ENCODE data around the gene GH2.

DNA sequence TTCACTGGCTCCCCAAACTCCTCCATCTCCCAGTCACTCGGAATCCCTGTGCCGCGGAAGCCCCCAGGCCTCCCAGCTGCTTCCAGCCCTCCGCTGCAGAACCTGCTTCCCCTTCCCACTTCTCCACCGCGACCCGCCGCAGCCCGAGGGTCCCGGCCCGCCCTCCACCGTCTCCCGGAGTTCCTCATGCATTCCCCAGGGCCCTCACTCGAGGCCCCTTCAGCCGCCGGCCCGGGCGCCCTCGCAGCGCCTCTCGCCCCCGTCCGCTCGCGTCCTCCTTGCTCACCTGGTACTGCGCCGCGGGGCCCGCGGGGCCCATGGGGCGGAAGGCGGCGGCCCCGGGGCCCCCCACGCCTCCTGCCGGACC is 39.6 kb downstream of the GH2 start:
- TF ChIP-seq, protein P1, sequence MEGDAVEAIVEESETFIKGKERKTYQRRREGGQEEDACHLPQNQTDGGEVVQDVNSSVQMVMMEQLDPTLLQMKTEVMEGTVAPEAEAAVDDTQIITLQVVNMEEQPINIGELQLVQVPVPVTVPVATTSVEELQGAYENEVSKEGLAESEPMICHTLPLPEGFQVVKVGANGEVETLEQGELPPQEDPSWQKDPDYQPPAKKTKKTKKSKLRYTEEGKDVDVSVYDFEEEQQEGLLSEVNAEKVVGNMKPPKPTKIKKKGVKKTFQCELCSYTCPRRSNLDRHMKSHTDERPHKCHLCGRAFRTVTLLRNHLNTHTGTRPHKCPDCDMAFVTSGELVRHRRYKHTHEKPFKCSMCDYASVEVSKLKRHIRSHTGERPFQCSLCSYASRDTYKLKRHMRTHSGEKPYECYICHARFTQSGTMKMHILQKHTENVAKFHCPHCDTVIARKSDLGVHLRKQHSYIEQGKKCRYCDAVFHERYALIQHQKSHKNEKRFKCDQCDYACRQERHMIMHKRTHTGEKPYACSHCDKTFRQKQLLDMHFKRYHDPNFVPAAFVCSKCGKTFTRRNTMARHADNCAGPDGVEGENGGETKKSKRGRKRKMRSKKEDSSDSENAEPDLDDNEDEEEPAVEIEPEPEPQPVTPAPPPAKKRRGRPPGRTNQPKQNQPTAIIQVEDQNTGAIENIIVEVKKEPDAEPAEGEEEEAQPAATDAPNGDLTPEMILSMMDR (conservative IDR thresholded peaks at IDR 0.05 in 1 of 2, IDR thresholded peaks at IDR 0.05 in 1 of 2; ENCODE audit: extremely low read depth in 1 of 2, insufficient read depth in 1 of 2, low read depth in 1 of 2, low read length in 2 of 2), result no peak
- TF ChIP-seq EZH2 (IDR thresholded peaks at IDR 0.05; ENCODE audit: borderline replicate concordance, low read length), result no peak

Data from mammary epithelial cell (primary cell).